Measurements from ENCODE around the gene KERA. TPM values are rescaled to one million over a fixed set of nuclear protein-coding genes. Genes with fewer than 3 reads are reported as not detected.
"Not testable (repeated sequence)": the region's sequence is repeated elsewhere in the genome, so short reads cannot be mapped to it uniquely, and the experiment has no call there.

The KERA gene
- total RNA-seq, 3 donors from 2014 or later: 0.32 TPM; not detected in 2

GRCh38 chr12:91094957-91095356, 37.1 kb upstream of the KERA start:
- H3K4me3 ChIP-seq: no peak overlapping the region
- H3K4me1 ChIP-seq (ENCODE audit: low read depth): no peaks in the 10 kb centered on the region
- peaks cover 2% of the 10 kb centered on the region for H3K9me3 ChIP-seq
- TF ChIP-seq, protein P1, sequence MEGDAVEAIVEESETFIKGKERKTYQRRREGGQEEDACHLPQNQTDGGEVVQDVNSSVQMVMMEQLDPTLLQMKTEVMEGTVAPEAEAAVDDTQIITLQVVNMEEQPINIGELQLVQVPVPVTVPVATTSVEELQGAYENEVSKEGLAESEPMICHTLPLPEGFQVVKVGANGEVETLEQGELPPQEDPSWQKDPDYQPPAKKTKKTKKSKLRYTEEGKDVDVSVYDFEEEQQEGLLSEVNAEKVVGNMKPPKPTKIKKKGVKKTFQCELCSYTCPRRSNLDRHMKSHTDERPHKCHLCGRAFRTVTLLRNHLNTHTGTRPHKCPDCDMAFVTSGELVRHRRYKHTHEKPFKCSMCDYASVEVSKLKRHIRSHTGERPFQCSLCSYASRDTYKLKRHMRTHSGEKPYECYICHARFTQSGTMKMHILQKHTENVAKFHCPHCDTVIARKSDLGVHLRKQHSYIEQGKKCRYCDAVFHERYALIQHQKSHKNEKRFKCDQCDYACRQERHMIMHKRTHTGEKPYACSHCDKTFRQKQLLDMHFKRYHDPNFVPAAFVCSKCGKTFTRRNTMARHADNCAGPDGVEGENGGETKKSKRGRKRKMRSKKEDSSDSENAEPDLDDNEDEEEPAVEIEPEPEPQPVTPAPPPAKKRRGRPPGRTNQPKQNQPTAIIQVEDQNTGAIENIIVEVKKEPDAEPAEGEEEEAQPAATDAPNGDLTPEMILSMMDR (IDR thresholded peaks at IDR 0.05): no peak
- intact Hi-C loops (cut with DNase I, micrococcal nuclease): no loop called here
- DNase-seq: no peak
- no peak for ATAC-seq
- H3K36me3 ChIP-seq (ENCODE audit: low read depth): no peaks in the 10 kb centered on the region

DNA sequence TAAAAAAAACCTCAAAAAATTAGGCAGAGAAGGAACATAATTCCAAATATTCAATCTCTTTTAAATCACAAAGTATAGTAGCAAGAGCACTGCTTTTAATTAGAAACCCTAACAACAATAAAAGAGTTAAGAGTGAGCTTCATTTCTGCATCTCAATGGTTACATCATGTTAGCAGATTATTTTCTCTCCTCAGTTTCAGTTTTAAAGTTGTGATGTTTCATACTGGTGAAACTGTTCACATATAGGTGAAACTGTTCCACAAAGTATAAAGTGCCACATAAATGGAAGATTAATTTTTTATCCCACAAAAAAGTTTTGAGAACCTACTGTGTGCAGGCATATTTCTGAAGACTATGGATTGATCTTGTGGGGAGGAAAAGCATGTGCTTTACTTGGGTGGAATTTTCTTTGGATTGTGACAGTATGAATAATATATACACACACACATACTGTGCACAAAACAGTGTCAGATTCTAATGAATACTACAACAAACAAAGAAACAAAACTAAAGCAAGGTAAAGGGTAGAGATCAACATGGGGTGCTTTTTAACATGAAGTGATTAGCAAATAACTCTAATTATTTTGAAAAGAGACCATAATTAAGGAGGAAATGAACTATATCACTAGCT, 36.3 kb upstream of the KERA start:
- H3K36me3 ChIP-seq (ENCODE audit: low read depth): no peaks in the 10 kb centered on the region
- peaks cover 9% of the 10 kb centered on the region for H3K9me3 ChIP-seq
- intact Hi-C loops (cut with DNase I, micrococcal nuclease): no loop called here
- TF ChIP-seq, protein P1 (IDR thresholded peaks at IDR 0.05): no peak
- ATAC-seq: no peak
- H3K4me1 ChIP-seq (ENCODE audit: low read depth): no peaks in the 10 kb centered on the region
- H3K4me3 ChIP-seq: no peak overlapping the region
- no peak for DNase-seq

- H3K4me3 ChIP-seq: no peak overlapping the region
- H3K9me3 ChIP-seq: peaks cover 9% of the 10 kb centered on the region
- ATAC-seq (no peak), DNase-seq (no peak)
- TF ChIP-seq, protein P1 (IDR thresholded peaks at IDR 0.05): no peak
- intact Hi-C loops (cut with DNase I, micrococcal nuclease): no loop called here
- H3K36me3 ChIP-seq (ENCODE audit: low read depth): no peaks in the 10 kb centered on the region
- H3K4me1 ChIP-seq (ENCODE audit: low read depth): no peaks in the 10 kb centered on the region
These were observed 35.5 kb upstream of the KERA start for GRCh38 chr12:91093341-91093740.

- Histone ChIP-seq H3K36me3 (ENCODE audit: low read depth) (no peaks in the 10 kb centered on the region), H3K4me1 (ENCODE audit: low read depth) (no peaks in the 10 kb centered on the region), H3K9me3 (peaks cover 9% of the 10 kb centered on the region), H3K4me3 (no peak overlapping the region)
- ATAC-seq (no peak), DNase-seq (no peak)
- TF ChIP-seq, protein P1 (IDR thresholded peaks at IDR 0.05): no peak
- intact Hi-C loops (cut with DNase I, micrococcal nuclease): no loop called here
These were observed 34.3 kb upstream of the KERA start for GRCh38 chr12:91091916-91092715.

DNA sequence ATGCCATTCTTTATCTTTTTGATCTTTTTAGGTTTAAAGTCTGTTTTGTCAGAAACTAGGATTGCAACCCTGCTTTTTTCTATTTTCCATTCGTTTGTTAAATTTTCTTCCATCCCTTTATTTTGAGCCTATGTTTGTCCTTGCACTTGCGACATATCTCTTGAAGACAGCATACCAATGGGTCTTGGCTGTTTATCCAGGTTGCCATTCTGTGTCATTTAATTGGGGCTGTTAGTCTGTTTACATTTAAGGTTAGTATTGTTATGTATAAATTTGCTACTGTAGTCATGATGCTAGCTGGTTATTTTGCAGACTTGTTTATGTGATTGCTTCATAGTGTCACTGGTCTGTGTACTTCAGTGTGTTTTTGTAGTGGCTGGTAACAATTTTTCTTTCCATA, 32.1 kb upstream of the KERA start:
- DNase-seq; H3K9me3 ChIP-seq; ATAC-seq; intact Hi-C loops (cut with DNase I, micrococcal nuclease); H3K4me3 ChIP-seq; H3K4me1 ChIP-seq (ENCODE audit: low read depth); H3K36me3 ChIP-seq (ENCODE audit: low read depth): not testable (repeated sequence)

GRCh38 chr12:91080041-91080440, 22.2 kb upstream of the KERA start:
- TF ChIP-seq, protein P1 (IDR thresholded peaks at IDR 0.05): no peak
- Histone ChIP-seq H3K9me3 (no peaks in the 10 kb centered on the region), H3K4me3 (no peak overlapping the region), H3K36me3 (ENCODE audit: low read depth) (no peaks in the 10 kb centered on the region), H3K4me1 (ENCODE audit: low read depth) (no peaks in the 10 kb centered on the region)
- intact Hi-C loops (cut with DNase I, micrococcal nuclease): no loop called here
- ATAC-seq (no peak), DNase-seq (no peak)

Data from mucosa of descending colon (tissue), 3 donors.